PC-9 (cell line): ENCODE results near the gene CRYBB1.

Source experiments
- CTCF ChIP-seq: fragments of 200-600 bp; sonication (generic); conservative IDR thresholded peaks from 2 replicates; pipeline ENCODE4 v1.6.1; 2017; ENCODE audit warnings: mixed run types, antibody characterized with exemption, mild to moderate bottlenecking, moderate library complexity
- EZH2 ChIP-seq: fragments of 200-600 bp; sonication (generic); IDR thresholded peaks from 2 replicates; pipeline ENCODE4 v1.8.0; 2017; ENCODE audit warnings: antibody characterized with exemption, low read depth

- TF ChIP-seq CTCF: no peak
- no peak for TF ChIP-seq EZH2
Measured at GRCh38 chr22:26658161-26658560, 40.3 kb upstream of the CRYBB1 start.
